ENCODE measurements around the gene SDHD. TPM values are rescaled to one million over a fixed set of nuclear protein-coding genes. Genes with fewer than 3 reads are reported as not detected.
"Not testable (repeated sequence)": the region's sequence is repeated elsewhere in the genome, so short reads cannot be mapped to it uniquely, and the experiment has no call there.

Gene SDHD
- 194 and 218 TPM in 2 replicates for total RNA-seq (2014; rRNA removed; shearing (Covaris generic))

DNA sequence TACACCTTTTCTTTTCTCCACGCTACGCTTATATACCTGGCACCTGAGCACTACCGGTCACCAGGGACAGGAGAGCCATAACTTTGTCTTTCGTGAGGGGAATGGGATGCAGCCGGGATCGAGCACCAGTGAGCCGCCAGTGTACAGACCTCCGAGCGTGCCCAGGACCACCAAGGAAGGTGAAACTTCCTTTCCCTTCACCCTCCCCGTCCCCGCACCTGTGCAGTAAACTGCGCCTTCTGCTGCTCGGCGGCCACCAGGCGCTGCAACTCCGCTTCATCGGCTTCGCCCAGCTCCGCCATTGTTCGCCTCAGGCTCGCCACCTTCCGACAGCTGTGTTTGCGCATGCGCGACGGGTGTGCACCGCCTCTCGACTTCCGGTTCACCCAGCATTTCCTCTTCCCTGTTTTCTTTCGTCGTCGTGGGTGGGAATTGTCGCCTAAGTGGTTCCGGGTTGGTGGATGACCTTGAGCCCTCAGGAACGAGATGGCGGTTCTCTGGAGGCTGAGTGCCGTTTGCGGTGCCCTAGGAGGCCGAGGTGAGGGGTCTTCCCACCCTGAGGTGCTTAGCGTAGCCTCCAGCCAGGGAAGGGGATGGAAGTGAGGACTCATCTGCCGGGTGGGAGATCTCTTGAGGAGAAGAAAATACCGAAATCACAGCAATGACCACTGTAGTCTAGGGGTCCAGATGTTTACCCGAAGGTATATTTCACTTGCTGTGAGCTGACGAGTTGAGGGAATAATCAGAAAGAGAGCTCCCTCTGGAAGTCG is at the start of gene SDHD, which contains the start of gene TIMM8B:
TSS of gene SDHD (plus strand) at position 452 of the 770 bp plus-strand sequence. CDS start at position 487, 35 bp downstream.
TSS of gene TIMM8B (minus strand) at position 335 of the 770 bp plus-strand sequence. CDS start at position 302, 33 bp downstream.
- Histone ChIP-seq H3K4me3 (ENCODE audit: insufficient read depth, low read depth, low read length) (peak within 1 kb of the TSS; percentile 96), H3K27me3 (ENCODE audit: control insufficient read depth, insufficient read depth, low read length) (no peaks in the 10 kb centered on the region), H3K36me3 (replicated peaks; ENCODE audit: control insufficient read depth, insufficient read depth, low read length) (peaks cover 30% of the 10 kb centered on the region)
- DNase-seq, result peak; percentile 89

- no peak for DNase-seq
- H3K27me3 ChIP-seq (ENCODE audit: control insufficient read depth, insufficient read depth, low read length), result no peaks in the 10 kb centered on the region
- peaks cover 16% of the 10 kb centered on the region for H3K36me3 ChIP-seq (replicated peaks; ENCODE audit: control insufficient read depth, insufficient read depth, low read length)
- H3K4me3 ChIP-seq (ENCODE audit: insufficient read depth, low read depth, low read length), result no peak overlapping the region
Observed at GRCh38 chr11:112037527-112037926, 49.1 kb upstream of the SDHD start.

- Histone ChIP-seq H3K4me3 (ENCODE audit: insufficient read depth, low read depth, low read length) (no peak overlapping the region), H3K27me3 (ENCODE audit: control insufficient read depth, insufficient read depth, low read length) (no peaks in the 10 kb centered on the region), H3K36me3 (replicated peaks; ENCODE audit: control insufficient read depth, insufficient read depth, low read length) (peaks cover 7% of the 10 kb centered on the region)
- no peak for DNase-seq
Observed at GRCh38 chr11:112042161-112042960, 44.3 kb upstream of the SDHD start.

DNA sequence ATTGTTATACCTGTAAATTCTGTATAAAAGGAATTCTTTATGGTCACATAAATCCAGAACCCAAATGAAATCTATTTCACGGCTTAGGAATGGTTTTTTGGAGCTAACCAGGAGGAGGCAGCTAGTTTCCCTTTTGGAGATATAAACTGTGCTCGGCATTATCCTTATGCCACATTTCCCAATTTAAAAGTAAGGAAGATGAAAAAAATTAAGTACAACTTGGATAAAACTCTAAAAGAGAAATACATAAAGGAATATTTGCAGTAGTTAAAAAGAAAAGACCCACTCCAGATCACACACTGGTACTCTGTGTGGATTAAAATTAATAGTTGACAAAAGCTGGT is 43.7 kb upstream of the SDHD start:
- no peak for DNase-seq
- Histone ChIP-seq H3K36me3 (replicated peaks; ENCODE audit: control insufficient read depth, insufficient read depth, low read length) (peaks cover 3% of the 10 kb centered on the region), H3K27me3 (ENCODE audit: control insufficient read depth, insufficient read depth, low read length) (no peaks in the 10 kb centered on the region), H3K4me3 (ENCODE audit: insufficient read depth, low read depth, low read length) (no peak overlapping the region)

DNA sequence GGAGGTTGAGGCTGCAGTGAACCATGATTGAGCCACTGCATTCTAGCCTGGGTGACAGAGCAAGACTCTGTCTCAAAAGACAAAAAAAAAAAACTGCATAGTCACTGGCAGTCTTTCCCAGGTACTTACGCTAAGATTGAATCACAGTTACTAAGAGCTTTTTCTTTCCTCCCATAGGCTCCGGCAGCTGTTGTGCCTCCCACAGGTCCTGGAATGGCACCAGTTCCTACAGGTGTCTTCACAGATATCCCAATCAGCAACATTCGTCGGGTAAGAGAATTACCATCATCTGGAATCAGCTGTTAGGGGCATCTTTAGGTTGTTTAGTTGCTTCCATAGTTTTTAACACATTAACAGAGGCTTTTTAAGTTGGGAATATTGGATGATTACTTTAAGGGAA is 41.7 kb upstream of the SDHD start:
- H3K27me3 ChIP-seq (ENCODE audit: control insufficient read depth, insufficient read depth, low read length), result no peaks in the 10 kb centered on the region
- peaks cover 3% of the 10 kb centered on the region for H3K36me3 ChIP-seq (replicated peaks; ENCODE audit: control insufficient read depth, insufficient read depth, low read length)
- H3K4me3 ChIP-seq (ENCODE audit: insufficient read depth, low read depth, low read length), result no peak overlapping the region
- no peak for DNase-seq

GRCh38 chr11:112046647-112047046 is 40.0 kb upstream of the SDHD start:
- not testable (repeated sequence) for DNase-seq; H3K4me3 ChIP-seq (ENCODE audit: insufficient read depth, low read depth, low read length); H3K27me3 ChIP-seq (ENCODE audit: control insufficient read depth, insufficient read depth, low read length); H3K36me3 ChIP-seq (replicated peaks; ENCODE audit: control insufficient read depth, insufficient read depth, low read length)

- not testable (repeated sequence) for H3K27me3 ChIP-seq (ENCODE audit: control insufficient read depth, insufficient read depth, low read length); H3K4me3 ChIP-seq (ENCODE audit: insufficient read depth, low read depth, low read length); H3K36me3 ChIP-seq (replicated peaks; ENCODE audit: control insufficient read depth, insufficient read depth, low read length); DNase-seq
Observed at GRCh38 chr11:112048256-112048655, 38.4 kb upstream of the SDHD start.

DNA sequence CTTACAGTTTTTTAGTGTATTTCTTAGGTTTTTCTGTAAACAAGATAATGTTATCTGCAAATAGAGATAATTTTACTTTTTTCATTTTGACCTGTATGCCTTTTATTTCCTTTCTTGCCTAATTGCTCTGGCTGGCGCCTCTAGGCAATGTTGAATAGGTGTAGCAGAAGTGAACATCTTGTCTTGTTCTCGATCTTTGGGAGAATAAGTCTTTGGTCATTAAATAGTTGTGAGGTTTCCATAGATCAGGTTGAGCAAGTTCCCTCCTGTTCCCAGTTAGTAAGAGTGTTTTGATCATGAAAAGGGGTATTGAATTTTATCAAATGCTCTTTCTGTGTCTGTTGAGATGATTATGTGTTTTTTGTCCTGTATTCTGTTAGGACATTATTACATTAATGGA is 36.9 kb upstream of the SDHD start:
- H3K4me3 ChIP-seq (ENCODE audit: insufficient read depth, low read depth, low read length), result no peak overlapping the region
- peaks cover 6% of the 10 kb centered on the region for H3K36me3 ChIP-seq (replicated peaks; ENCODE audit: control insufficient read depth, insufficient read depth, low read length)
- no peaks in the 10 kb centered on the region for H3K27me3 ChIP-seq (ENCODE audit: control insufficient read depth, insufficient read depth, low read length)
- no peak for DNase-seq

- Histone ChIP-seq H3K27me3 (ENCODE audit: control insufficient read depth, insufficient read depth, low read length) (no peaks in the 10 kb centered on the region), H3K36me3 (replicated peaks; ENCODE audit: control insufficient read depth, insufficient read depth, low read length) (peaks cover 5% of the 10 kb centered on the region), H3K4me3 (ENCODE audit: insufficient read depth, low read depth, low read length) (no peak overlapping the region)
- no peak for DNase-seq
Observed at GRCh38 chr11:112050721-112051120, 36.0 kb upstream of the SDHD start.

DNA sequence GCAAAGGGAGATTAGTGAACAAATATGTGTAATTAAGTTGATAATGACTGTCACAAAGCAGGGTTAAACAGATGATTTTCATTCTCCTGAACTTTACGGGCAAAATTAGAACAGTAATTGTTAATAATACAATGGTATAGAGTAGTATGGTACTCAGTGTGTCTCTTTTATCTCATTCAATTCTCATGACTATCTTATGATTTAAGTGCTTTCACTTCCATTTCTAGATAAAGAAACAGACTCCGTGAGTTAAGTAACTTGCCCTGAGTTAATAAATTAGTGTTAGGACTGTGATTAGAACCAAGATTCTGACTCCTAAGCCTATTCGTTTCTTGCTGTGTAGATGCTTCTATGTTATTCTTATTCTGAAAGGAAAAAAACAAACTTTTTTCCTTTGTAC is 34.9 kb upstream of the SDHD start:
- no peak for DNase-seq
- H3K27me3 ChIP-seq (ENCODE audit: control insufficient read depth, insufficient read depth, low read length), result no peaks in the 10 kb centered on the region
- no peak overlapping the region for H3K4me3 ChIP-seq (ENCODE audit: insufficient read depth, low read depth, low read length)
- peaks cover 5% of the 10 kb centered on the region for H3K36me3 ChIP-seq (replicated peaks; ENCODE audit: control insufficient read depth, insufficient read depth, low read length)

- peaks cover 10% of the 10 kb centered on the region for H3K36me3 ChIP-seq (replicated peaks; ENCODE audit: control insufficient read depth, insufficient read depth, low read length)
- H3K4me3 ChIP-seq (ENCODE audit: insufficient read depth, low read depth, low read length), result no peak overlapping the region
- DNase-seq, result no peak
- H3K27me3 ChIP-seq (ENCODE audit: control insufficient read depth, insufficient read depth, low read length), result no peaks in the 10 kb centered on the region
Observed at GRCh38 chr11:112057170-112057569, 29.5 kb upstream of the SDHD start.

GRCh38 chr11:112058103-112058502 is 28.6 kb upstream of the SDHD start:
- Histone ChIP-seq H3K4me3 (ENCODE audit: insufficient read depth, low read depth, low read length) (no peak overlapping the region), H3K27me3 (ENCODE audit: control insufficient read depth, insufficient read depth, low read length) (no peaks in the 10 kb centered on the region), H3K36me3 (replicated peaks; ENCODE audit: control insufficient read depth, insufficient read depth, low read length) (peaks cover 11% of the 10 kb centered on the region)
- no peak for DNase-seq

DNA sequence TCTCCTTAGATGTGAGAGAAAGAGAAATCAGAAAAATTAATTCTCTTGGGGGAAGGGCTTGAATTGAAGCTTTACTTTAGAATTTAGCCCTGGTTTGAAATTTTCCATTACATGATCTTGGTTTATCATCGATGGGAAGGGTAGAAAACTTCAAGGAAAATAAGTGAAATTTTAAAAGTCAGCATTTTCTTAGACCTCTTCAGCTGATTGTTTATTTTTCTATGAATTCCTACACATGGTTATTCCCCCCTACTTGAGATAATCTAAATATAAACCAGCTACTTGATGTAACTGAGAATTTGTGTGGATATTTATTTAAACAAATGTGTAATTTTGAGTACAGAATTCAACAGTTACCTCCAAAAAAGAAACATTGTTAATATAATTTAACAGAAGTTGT is 23.8 kb upstream of the SDHD start:
- no peak overlapping the region for H3K4me3 ChIP-seq (ENCODE audit: insufficient read depth, low read depth, low read length)

DNA sequence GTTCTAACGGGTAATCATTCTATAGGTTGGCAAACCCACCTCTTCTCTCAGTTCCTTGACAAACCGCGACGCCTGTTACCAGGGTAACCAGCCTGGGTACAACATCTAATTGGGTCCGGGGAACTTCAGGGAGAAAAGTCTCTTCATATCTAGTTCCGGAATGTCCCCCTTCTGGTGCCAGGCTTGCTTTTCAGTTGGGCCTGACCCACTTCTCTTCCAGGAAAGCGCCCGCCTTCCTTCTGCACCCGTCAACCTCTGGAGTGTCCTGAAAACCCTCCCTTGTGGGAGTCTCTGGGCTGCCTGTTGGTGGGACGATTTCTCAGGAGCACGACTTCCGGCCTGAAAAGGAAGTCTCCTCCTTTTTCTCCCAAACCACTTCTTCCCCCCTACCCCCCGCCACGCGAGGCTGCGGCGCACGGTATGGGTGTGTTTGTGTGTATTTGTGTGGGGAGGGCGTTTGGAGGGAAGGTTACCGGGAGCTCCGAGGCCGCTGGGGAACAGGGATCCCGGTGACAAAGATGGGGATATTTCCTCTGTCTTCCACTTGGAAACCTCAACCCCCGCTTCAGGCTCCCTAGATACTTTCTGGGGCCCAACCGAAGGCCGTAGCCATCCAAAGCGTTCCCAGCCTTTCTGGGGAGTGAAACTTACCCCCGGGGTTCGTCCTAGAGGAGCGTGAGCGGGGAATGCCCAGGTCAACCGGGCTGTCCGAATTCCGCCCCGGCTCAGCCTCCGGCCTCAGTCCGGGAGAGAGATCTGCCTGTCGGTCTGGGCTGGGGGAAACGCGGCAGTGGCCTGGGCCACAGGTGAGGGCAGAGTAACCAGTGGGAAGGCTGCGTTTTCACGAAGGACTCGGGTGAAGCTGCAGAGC is 12.5 kb upstream of the SDHD start, which contains the start of the genes NKAPD1 and PIH1D2:
TSS of gene NKAPD1 (plus strand) at position 359 of the 871 bp plus-strand sequence. CDS start 1,276 bp downstream, outside the sequence.
TSS of gene PIH1D2 (minus strand) at position 77 of the 871 bp plus-strand sequence. CDS start 843 bp downstream, outside the sequence.
- Histone ChIP-seq H3K27me3 (ENCODE audit: control insufficient read depth, insufficient read depth, low read length) (no peaks in the 10 kb centered on the region), H3K36me3 (replicated peaks; ENCODE audit: control insufficient read depth, insufficient read depth, low read length) (peaks cover 7% of the 10 kb centered on the region), H3K4me3 (ENCODE audit: insufficient read depth, low read depth, low read length) (peak within 1 kb of the TSS; percentile 88)
- DNase-seq, result peak; percentile 82

More for the DNA sequence above, 23.8 kb upstream of the SDHD start:
- Histone ChIP-seq H3K27me3 (ENCODE audit: control insufficient read depth, insufficient read depth, low read length) (no peaks in the 10 kb centered on the region), H3K36me3 (replicated peaks; ENCODE audit: control insufficient read depth, insufficient read depth, low read length) (peaks cover 9% of the 10 kb centered on the region)
- no peak for DNase-seq
